Naive B cell (primary cell): ENCODE data around the gene OLFM4. TPM values are rescaled to one million over a fixed set of nuclear protein-coding genes. Genes with fewer than 3 reads are reported as not detected.

Experiments used
- ATAC-seq, 2 donors: fragments of 150-1000 bp; cut with Tn5 transposase; 2 replicates each; pipeline ENCODE4 v1.10.0; 2021; ENCODE audit warnings: low read depth in 2 of 2, mild to moderate bottlenecking in 2 of 2, moderate library complexity in 2 of 2
- DNase-seq: peaks from one replicate; pipeline ENCODE4 v3.0.0; 2022
- H3K27ac Mint-ChIP-seq, 6 donors: one replicate each; pipeline ENCODE4 v1.8.0; 2020 to 2022; ENCODE audit warnings: mild to moderate bottlenecking in 6 of 6, mixed read lengths in 6 of 6, moderate library complexity in 5 of 6, inconsistent platforms in 2 of 6
- H3K27me3 Mint-ChIP-seq, 3 donors: one replicate each; pipeline ENCODE4 v1.8.0; 2021 to 2022; ENCODE audit warnings: mixed read lengths in 3 of 3, mild to moderate bottlenecking in 1 of 3
- H3K36me3 Mint-ChIP-seq, 2 donors: one replicate each; pipeline ENCODE4 v1.8.0; 2020 to 2022; ENCODE audit warnings: mixed read lengths in 2 of 2, inconsistent platforms in 1 of 2, mild to moderate bottlenecking in 1 of 2
- H3K4me1 Mint-ChIP-seq, 3 donors: one replicate each; pipeline ENCODE4 v1.8.0; 2020 to 2022; ENCODE audit warnings: mixed read lengths in 3 of 3, inconsistent platforms in 1 of 3, mild to moderate bottlenecking in 1 of 3, moderate library complexity in 1 of 3
- H3K4me3 Mint-ChIP-seq, 8 donors: one replicate each; pipeline ENCODE4 v1.8.0; 2020 to 2022; ENCODE audit warnings: mild to moderate bottlenecking in 8 of 8, mixed read lengths in 8 of 8, moderate library complexity in 8 of 8, inconsistent platforms in 2 of 8
- H3K9me3 Mint-ChIP-seq, 7 donors: one replicate each; pipeline ENCODE4 v1.8.0; 2020 to 2022; ENCODE audit warnings: mixed read lengths in 7 of 7, mild to moderate bottlenecking in 5 of 7, inconsistent platforms in 2 of 7, moderate library complexity in 1 of 7
- polyA plus RNA-seq, 6 donors: library from polyadenylated mRNA; unstranded; fragments of 300-500 nt; fragmentation: Illumina TruSeq; gene quantifications; one replicate each; pipeline ENCODE4 v1.2.3, GENCODE V29; 2021; ENCODE audit warnings: low read depth in 6 of 6

Gene OLFM4
- polyA plus RNA-seq, 6 donors from 2014 or later, result not detected

- Mint-ChIP-seq H3K9me3 (peaks cover 0 to 6% (median 0%) of the 10 kb centered on the region in 7 donors), H3K27me3 (peaks cover 0 to 17% (median 0%) of the 10 kb centered on the region in 3 donors), H3K4me3 (no peak overlapping the region), H3K4me1 (no peaks in the 10 kb centered on the region), H3K36me3 (no peaks in the 10 kb centered on the region), H3K27ac (no peak overlapping the region)
- ATAC-seq, result no peak
- DNase-seq, result no peak
Observed at GRCh38 chr13:53060840-53061490, 32.4 kb downstream of the OLFM4 start.

DNA sequence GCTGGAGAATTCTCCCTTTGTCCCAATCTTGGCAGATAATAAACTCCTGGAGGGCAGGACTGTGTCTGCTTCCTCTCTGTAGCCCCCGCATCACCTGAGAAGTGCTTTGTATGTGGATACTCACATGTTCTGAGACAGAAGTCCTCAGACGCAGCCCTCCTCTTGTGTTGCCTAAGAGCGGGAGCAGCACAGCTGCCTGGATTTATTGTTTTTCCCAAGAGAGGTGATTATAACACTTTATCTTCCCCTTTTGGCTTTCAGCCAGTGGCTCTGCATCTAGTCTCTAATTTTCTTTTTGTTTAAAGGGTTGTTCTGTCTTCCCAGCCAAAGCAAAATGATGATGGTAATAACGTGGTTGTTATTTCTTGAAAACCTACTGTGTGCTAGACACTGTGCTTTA lies 36.1 kb downstream of the OLFM4 start:
- no peak overlapping the region for H3K4me3 Mint-ChIP-seq
- H3K27ac Mint-ChIP-seq, result no peak overlapping the region
- H3K36me3 Mint-ChIP-seq, result no peaks in the 10 kb centered on the region
- no peak for DNase-seq
- ATAC-seq, result no peak
- no peaks in the 10 kb centered on the region for H3K4me1 Mint-ChIP-seq
- peaks cover 0 to 16% (median 0%) of the 10 kb centered on the region in 3 donors for H3K27me3 Mint-ChIP-seq
- peaks cover 0 to 6% (median 0%) of the 10 kb centered on the region in 7 donors for H3K9me3 Mint-ChIP-seq

DNA sequence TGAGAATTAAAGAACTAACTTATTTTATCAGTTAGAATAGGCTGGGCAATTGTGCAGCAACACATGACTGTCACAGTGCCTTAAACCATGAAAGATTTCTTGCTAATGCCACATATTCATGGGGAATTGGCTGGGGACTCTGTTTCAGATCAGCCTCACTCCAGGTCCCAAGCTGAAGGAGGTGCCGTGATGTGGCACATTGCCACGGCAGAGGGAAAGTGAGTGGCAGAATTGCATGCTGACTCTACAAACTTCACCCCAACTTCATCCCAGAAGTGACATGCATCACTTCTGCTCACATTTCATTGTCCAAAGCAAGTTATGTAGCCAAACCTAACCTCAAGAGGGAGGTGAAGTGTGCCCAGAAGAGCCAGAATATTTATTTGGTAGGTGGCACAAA lies 37.8 kb downstream of the OLFM4 start:
- DNase-seq (no peak), ATAC-seq (no peak)
- Mint-ChIP-seq H3K27me3 (peaks cover 0 to 18% (median 0%) of the 10 kb centered on the region in 3 donors), H3K4me1 (no peaks in the 10 kb centered on the region), H3K36me3 (no peaks in the 10 kb centered on the region), H3K9me3 (peaks cover 0 to 6% (median 0%) of the 10 kb centered on the region in 7 donors), H3K27ac (no peak overlapping the region), H3K4me3 (no peak overlapping the region)

DNA sequence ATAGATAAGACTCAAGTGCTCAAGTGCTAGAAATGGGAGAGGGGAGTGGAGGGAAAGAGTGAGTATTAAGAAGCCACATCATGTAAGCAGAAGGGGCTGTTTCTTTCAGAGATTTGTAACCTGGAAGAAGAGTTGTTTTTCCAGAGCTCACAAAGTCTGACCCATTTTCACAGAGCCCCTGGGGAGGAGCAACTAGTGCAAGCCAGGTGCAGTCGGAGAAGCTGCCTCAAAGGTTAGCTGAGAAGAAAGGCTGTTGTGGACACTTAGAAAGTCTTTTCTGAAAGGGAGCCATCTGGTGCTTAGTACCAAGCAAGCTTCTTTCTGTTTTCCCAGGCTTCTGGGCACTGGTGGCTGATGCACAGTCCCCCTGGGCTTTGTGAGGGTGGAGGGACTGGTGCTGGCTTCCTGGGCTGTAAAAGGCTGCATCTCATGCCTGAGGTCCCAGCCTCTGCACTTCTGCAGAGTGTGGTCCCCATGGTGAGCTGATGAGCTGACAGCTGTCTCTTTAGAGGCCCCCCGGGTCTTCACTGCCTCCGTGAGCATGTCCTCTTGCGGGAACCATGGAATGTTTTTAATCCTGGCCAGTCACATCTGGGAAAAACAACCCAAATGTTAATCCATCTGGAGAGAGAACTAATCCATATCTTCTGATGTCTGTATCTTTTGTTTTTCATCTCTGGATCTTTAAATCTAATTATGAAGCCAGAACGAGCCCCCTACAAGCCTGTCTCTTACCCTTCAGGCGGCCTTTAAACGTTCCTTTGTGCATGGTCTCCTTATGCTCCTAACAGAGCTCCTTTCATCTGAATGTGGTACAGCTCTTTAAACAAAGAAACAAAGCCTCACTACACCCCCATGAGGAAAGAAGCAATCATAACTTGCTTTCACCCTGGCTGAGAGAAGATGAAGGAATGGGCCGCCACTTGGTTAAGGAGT lies 40.2 kb downstream of the OLFM4 start:
- no peaks in the 10 kb centered on the region for H3K4me1 Mint-ChIP-seq
- H3K9me3 Mint-ChIP-seq, result peaks cover 0 to 6% (median 0%) of the 10 kb centered on the region in 7 donors
- no peak overlapping the region for H3K4me3 Mint-ChIP-seq
- no peaks in the 10 kb centered on the region for H3K36me3 Mint-ChIP-seq
- no peak for ATAC-seq
- H3K27me3 Mint-ChIP-seq, result peaks cover 0 to 12% (median 0%) of the 10 kb centered on the region in 3 donors
- DNase-seq, result no peak
- no peak overlapping the region for H3K27ac Mint-ChIP-seq

DNA sequence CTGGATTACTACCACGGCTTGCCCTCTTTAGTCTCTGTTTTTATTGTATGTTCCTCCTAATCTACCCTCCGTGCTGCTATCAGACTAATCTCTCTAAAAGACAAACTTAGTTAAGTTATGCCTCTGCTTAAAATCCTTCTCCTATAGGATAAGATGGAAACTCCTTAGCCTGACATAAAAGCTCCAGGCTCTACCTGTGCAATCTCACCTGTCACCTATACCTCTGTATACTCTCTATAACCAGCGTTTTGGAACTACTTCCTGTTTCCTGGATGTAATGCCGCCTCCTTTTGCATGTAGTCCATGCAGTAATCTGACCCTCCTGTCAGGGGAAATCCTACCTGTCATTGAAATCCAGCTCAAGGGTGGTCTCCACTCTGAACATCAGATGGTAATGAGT lies 41.2 kb downstream of the OLFM4 start:
- DNase-seq (no peak), ATAC-seq (no peak)
- Mint-ChIP-seq H3K4me3 (no peak overlapping the region), H3K36me3 (no peaks in the 10 kb centered on the region), H3K27me3 (peaks cover 0 to 7% (median 0%) of the 10 kb centered on the region in 3 donors), H3K9me3 (peaks cover 0 to 2% (median 0%) of the 10 kb centered on the region in 7 donors), H3K4me1 (no peaks in the 10 kb centered on the region), H3K27ac (no peak overlapping the region)

DNA sequence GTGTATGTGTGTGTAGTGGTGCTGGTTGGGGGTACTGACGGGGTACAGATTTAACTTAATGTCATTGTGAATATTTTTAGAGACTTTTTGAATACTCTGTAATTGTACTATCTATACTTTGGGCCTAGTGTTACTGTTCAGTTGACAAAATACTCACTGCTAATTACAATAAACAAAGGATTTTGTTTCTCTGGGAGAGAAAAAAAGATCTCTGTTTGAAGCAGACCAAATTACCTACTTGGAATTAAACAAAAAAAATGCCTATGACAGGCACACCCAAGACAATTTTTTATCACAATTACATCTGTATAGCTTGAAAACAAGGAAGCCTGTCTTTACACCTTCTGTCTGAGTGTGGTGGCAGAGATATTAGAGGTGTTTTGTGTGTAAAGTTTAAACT lies 45.1 kb downstream of the OLFM4 start:
- Mint-ChIP-seq H3K4me1 (no peaks in the 10 kb centered on the region), H3K4me3 (no peak overlapping the region), H3K36me3 (no peaks in the 10 kb centered on the region), H3K27ac (no peak overlapping the region), H3K27me3 (peaks cover 0 to 4% (median 0%) of the 10 kb centered on the region in 3 donors), H3K9me3 (peaks cover 0 to 4% (median 0%) of the 10 kb centered on the region in 7 donors)
- DNase-seq (no peak), ATAC-seq (no peak)

- no peak overlapping the region for H3K27ac Mint-ChIP-seq
- H3K4me3 Mint-ChIP-seq, result no peak overlapping the region
- peaks cover 0 to 4% (median 0%) of the 10 kb centered on the region in 7 donors for H3K9me3 Mint-ChIP-seq
- no peak for ATAC-seq
- H3K27me3 Mint-ChIP-seq, result peaks cover 0 to 4% (median 0%) of the 10 kb centered on the region in 3 donors
- no peak for DNase-seq
- no peaks in the 10 kb centered on the region for H3K36me3 Mint-ChIP-seq
- H3K4me1 Mint-ChIP-seq, result no peaks in the 10 kb centered on the region
Observed at GRCh38 chr13:53074114-53074513, 45.5 kb downstream of the OLFM4 start.

GRCh38 chr13:53075356-53076041 lies 46.9 kb downstream of the OLFM4 start:
- no peaks in the 10 kb centered on the region for H3K36me3 Mint-ChIP-seq
- H3K27ac Mint-ChIP-seq, result no peak overlapping the region
- peaks cover 0 to 5% (median 0%) of the 10 kb centered on the region in 7 donors for H3K9me3 Mint-ChIP-seq
- DNase-seq, result no peak
- ATAC-seq, result no peak
- no peak overlapping the region for H3K4me3 Mint-ChIP-seq
- no peaks in the 10 kb centered on the region for H3K27me3 Mint-ChIP-seq
- H3K4me1 Mint-ChIP-seq, result no peaks in the 10 kb centered on the region

DNA sequence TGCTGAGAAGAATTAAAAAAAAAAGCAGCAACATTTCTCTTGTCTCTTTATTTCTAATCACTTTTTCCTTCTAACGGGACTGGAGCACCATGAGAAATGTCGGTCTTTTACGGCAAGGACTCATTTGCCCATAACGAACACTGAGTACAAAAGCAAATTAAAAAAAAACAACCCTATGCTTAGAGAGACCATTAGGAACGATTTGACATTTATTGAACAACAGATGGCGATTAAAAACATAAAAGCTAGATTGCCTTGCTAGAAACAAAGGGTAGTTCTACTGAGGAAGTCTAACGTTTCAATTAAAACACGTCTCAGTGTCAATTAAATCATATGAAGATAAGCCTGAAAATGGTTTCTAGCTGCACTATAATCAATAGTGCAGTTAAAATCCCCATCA lies 51.1 kb downstream of the OLFM4 start:
- no peak for DNase-seq
- H3K36me3 Mint-ChIP-seq, result no peaks in the 10 kb centered on the region
- no peaks in the 10 kb centered on the region for H3K4me1 Mint-ChIP-seq
- peak overlapping the region in 1 of 6 donors; percentile 8 for H3K27ac Mint-ChIP-seq
- H3K4me3 Mint-ChIP-seq, result no peak overlapping the region
- ATAC-seq, result no peak
- H3K27me3 Mint-ChIP-seq, result no peaks in the 10 kb centered on the region
- peaks cover 0 to 7% (median 3%) of the 10 kb centered on the region in 7 donors for H3K9me3 Mint-ChIP-seq

GRCh38 chr13:53088871-53089270 lies 60.3 kb downstream of the OLFM4 start:
- ATAC-seq (no peak), DNase-seq (no peak)
- Mint-ChIP-seq H3K9me3 (peaks cover 4 to 21% (median 10%) of the 10 kb centered on the region in 7 donors), H3K4me3 (no peak overlapping the region), H3K27me3 (peaks cover 0 to 4% (median 0%) of the 10 kb centered on the region in 3 donors), H3K36me3 (no peaks in the 10 kb centered on the region), H3K4me1 (no peaks in the 10 kb centered on the region), H3K27ac (no peak overlapping the region)

GRCh38 chr13:53089951-53090350 lies 61.3 kb downstream of the OLFM4 start:
- Mint-ChIP-seq H3K27ac (no peak overlapping the region), H3K4me1 (no peaks in the 10 kb centered on the region), H3K4me3 (no peak overlapping the region), H3K27me3 (peaks cover 0 to 4% (median 0%) of the 10 kb centered on the region in 3 donors), H3K9me3 (peaks cover 4 to 17% (median 10%) of the 10 kb centered on the region in 7 donors), H3K36me3 (no peaks in the 10 kb centered on the region)
- ATAC-seq (no peak), DNase-seq (no peak)

- Mint-ChIP-seq H3K9me3 (peaks cover 4 to 17% (median 10%) of the 10 kb centered on the region in 7 donors), H3K36me3 (no peaks in the 10 kb centered on the region), H3K27ac (no peak overlapping the region), H3K4me1 (no peaks in the 10 kb centered on the region), H3K27me3 (peaks cover 0 to 4% (median 0%) of the 10 kb centered on the region in 3 donors), H3K4me3 (no peak overlapping the region)
- DNase-seq, result no peak
- no peak for ATAC-seq
Observed at GRCh38 chr13:53090461-53090860, 61.8 kb downstream of the OLFM4 start.

GRCh38 chr13:53092931-53093330 lies 64.3 kb downstream of the OLFM4 start:
- no peak for DNase-seq
- Mint-ChIP-seq H3K27ac (no peak overlapping the region), H3K4me1 (no peaks in the 10 kb centered on the region), H3K36me3 (no peaks in the 10 kb centered on the region), H3K9me3 (peaks cover 4 to 17% (median 8%) of the 10 kb centered on the region in 7 donors), H3K27me3 (peaks cover 0 to 4% (median 0%) of the 10 kb centered on the region in 3 donors), H3K4me3 (no peak overlapping the region)
- ATAC-seq, result no peak
